Renal cortical epithelial cell (primary cell): Measurements from ENCODE around the gene ABHD11. TPM values are rescaled to one million over a fixed set of nuclear protein-coding genes. Genes with fewer than 3 reads are reported as not detected.
"Not testable (repeated sequence)": the region's sequence is repeated elsewhere in the genome, so short reads cannot be mapped to it uniquely, and the experiment has no call there.

Experiments
- DNase-seq: peaks from one replicate; pipeline ENCODE4 v3.0.0-alpha.2; 2011; ENCODE audit warnings: low read depth
- total RNA-seq: library from RNA; depleted of rRNA; stranded (reverse); fragments of >200 nt; gene quantifications from 2 replicates; pipeline ENCODE4 v1.2.3, GENCODE V29; 2014

The ABHD11 gene, protein sequence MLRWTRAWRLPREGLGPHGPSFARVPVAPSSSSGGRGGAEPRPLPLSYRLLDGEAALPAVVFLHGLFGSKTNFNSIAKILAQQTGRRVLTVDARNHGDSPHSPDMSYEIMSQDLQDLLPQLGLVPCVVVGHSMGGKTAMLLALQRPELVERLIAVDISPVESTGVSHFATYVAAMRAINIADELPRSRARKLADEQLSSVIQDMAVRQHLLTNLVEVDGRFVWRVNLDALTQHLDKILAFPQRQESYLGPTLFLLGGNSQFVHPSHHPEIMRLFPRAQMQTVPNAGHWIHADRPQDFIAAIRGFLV
- total RNA-seq = 20.4 and 67.2 TPM in 2 replicates

GRCh38 chr7:73738612-73739386 lies at the start of gene ABHD11:
Gene ABHD11 (minus strand): TSS chr7:73738802. CDS start chr7:73738770, 32 bp downstream.
- peak; percentile 87 for DNase-seq

- DNase-seq = not testable (repeated sequence)
Observed at GRCh38 chr7:73787786-73788048, 49.1 kb upstream of the ABHD11 start.

GRCh38 chr7:73786588-73786987 lies 48.0 kb upstream of the ABHD11 start:
- DNase-seq = no peak

DNA sequence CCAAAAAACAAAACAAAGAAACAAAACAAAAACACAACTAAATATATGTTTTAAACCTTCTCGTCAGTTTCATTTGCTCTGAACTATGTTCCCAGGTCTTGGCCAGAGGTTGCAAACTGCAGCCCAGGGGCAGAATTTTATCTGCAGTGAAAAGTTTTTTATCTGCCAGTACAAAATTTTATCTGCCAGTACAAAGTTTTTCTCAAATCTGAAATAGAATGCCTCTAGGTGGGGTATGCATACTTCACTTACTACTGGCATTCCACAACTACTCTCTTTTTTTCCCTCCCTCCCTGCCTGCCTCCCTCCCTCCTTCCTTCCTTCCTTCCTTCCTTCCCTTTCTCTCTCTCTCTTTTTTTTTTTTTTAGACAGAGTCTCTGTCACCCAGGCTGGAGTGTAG lies 40.9 kb upstream of the ABHD11 start:
- no peak for DNase-seq

- DNase-seq = no peak
Observed at GRCh38 chr7:73778801-73779389, 40.3 kb upstream of the ABHD11 start.

- DNase-seq = peak; percentile 31
Observed at GRCh38 chr7:73774923-73775322, 36.3 kb upstream of the ABHD11 start.

GRCh38 chr7:73773700-73774517 lies 35.3 kb upstream of the ABHD11 start:
- no peak for DNase-seq

GRCh38 chr7:73770860-73771670 lies 32.5 kb upstream of the ABHD11 start:
- no peak for DNase-seq

DNA sequence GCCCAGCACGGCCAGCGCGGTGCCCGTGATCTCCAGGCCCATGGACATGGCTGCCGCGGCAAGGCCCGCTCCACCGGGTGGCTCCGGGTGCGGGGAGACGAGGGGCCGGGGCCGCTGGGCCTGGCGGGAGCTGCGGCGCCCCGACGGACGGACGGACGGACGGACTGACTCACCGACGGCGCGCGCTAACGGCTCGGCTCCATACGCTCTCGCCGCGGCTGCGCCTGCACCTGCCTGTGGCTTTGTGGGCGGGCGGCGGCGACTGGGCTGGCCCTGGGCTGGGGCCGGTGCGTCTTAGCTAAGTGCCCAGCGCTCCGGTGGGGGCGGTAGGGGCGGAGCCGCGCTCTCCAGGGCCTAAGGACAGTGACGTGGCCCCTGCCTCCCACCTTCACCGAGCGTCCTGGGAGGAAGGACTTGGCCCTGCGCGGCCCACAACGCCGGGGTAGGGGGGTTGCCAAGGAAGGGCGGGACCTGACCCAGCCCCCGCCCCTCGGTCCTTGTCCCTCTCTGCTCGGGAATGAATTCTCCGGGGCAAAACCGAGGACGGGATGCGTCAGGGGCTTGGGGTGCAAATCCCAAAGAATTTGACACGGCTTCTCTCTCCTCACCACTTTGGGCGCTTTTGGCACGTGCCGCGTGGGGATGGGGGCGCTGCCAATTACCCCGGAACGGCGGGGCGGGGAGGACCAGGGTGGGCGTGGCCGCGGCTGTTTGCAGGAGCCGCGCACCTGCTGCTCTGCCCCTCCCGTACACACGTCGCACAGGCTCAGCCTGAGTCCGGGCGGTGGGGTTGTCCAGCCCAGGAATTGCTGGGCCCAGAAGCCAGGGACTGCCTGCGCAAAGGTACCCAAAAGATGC lies 31.6 kb upstream of the ABHD11 start, which contains the start of gene CLDN3:
Gene CLDN3, minus strand, starts transcription at position 269 of the 858 bp plus-strand sequence. Its CDS starts 221 bp downstream, at position 48.
- peak; percentile 29 for DNase-seq

DNA sequence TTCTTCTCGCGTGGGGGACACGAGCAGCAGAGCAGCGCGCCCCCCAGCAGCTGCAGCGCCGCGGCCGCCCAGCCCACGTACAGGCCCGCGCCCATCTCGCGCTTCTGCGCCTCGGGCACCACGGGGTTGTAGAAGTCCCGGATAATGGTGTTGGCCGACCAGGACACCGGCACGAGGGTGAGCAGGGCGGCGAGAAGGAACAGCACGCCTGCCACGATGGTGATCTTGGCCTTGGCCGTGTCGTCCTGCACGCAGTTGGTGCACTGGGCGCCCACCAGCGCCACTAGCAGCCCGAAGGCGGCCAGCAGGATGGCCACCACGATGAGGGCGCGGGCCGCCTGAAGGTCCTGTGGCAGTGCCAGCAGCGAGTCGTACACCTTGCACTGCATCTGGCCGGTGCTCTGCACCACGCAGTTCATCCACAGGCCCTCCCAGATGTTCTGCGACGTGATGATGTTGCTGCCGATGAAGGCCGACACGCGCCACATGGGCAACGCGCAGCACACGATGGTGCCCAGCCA lies 30.9 kb upstream of the ABHD11 start:
- no peak for DNase-seq

DNA sequence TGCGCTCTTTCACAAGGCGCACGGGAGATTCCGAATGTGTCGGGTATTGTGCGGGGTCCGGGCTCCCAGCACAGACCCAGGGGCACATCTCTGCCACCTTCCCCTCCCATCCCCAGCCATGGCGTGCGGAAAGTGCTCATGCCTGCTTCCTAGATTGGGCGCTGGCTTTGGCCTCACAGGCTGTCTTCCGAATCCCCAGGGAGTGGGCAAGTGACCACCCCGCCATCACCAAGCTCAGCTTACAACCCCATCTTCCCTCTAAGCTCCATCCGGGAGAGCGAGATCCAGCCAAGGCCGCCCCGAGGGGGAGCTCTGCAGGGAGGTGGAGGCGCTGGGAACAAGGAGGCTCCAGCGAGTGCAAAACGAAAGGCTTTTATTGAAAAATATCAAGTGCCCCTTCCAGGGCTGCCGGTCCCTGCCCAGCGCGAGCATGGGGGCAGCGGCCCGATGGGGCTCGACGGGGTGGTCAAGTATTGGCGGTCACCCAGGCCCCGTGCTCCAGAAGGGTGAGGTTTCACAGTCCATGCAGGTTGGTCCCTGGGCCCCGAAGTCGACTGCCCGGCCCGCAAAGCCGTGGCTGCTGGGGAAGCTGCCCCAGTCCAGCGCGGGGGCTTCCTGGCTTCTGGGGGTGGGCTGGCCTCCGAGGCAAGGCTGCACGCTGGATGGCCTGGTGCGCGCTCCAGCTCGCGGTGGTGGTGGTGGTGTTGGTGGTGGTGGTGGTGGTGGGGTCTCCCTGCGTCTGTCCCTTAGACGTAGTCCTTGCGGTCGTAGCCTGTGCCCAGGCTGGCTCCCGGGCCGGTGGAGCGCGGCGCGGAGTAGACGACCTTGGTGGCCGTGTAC lies 30.3 kb upstream of the ABHD11 start:
- no peak for DNase-seq

DNA sequence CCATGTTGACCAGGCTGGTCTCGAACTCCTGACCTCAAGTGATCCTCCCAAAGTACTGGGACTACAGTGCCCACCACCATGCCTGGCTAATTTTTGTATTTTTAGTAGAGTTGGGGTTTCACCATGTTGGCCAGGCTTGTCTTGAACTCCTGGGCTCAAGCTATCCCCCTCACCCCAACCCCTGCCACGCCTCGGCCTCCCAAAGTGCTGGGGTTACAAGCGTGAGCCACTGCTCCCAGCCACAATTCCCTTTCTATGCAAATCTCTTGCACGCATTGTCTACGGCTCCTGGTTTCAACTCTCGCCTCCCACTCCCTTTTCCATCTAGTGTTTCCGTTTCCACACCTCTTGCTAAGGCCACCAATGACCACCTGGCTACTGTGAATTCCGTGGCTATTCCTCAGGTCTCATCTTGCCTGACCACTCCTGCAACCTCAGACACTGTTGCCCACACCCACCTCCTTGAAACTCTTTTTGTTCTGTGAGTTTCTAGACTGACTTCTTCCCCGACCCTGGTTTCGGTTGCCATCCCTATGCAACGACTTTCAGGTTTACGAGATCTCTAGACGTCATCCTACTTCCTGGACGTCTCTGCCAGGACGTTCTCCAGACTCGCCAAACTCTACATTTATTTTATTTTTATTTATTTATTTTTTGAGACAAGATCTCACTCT lies 28.1 kb upstream of the ABHD11 start:
- no peak for DNase-seq

- no peak for DNase-seq
Observed at GRCh38 chr7:73762659-73762999, 24.0 kb upstream of the ABHD11 start.

DNA sequence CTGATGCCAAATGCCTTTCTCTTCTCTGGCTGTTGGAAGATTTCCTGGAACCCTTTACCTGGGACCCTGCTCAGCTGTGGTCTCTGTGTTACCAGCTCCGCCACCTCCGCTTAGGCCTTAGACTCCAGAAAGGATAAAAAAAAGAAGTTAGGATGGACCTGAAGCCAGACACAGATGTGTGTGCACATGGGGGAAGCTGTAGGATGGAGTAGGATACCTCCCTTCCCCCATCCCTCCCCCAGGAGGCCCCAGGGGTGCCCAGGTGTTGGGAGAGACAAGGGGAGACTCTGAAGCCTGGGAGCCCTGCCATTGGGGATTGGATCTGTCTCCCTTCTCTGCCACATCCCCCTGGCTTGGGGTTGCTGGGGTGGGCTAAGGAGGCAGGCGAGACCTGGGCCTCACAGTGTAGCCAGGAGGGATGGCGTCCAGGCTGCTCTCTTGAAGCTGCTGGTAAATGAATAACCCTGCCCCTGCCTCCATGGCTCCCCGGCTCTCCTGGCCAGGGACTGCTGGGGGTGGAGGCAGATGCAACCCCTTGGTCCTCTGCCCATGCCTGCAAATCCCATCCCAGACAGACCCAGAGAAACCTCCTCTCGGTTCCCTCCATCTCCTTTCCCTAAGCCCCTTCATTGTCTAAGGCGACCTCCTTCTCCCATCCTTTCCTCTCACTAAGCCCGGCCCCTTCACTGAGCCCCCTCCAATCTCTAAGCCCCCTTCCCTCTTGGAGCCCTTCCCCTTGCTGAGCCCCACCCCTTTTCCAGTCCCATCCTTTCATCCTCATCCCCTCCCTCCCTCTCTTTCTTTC lies 23.5 kb upstream of the ABHD11 start:
- no peak for DNase-seq

- DNase-seq = no peak
Observed at GRCh38 chr7:73758581-73759138, 20.1 kb upstream of the ABHD11 start.

DNA sequence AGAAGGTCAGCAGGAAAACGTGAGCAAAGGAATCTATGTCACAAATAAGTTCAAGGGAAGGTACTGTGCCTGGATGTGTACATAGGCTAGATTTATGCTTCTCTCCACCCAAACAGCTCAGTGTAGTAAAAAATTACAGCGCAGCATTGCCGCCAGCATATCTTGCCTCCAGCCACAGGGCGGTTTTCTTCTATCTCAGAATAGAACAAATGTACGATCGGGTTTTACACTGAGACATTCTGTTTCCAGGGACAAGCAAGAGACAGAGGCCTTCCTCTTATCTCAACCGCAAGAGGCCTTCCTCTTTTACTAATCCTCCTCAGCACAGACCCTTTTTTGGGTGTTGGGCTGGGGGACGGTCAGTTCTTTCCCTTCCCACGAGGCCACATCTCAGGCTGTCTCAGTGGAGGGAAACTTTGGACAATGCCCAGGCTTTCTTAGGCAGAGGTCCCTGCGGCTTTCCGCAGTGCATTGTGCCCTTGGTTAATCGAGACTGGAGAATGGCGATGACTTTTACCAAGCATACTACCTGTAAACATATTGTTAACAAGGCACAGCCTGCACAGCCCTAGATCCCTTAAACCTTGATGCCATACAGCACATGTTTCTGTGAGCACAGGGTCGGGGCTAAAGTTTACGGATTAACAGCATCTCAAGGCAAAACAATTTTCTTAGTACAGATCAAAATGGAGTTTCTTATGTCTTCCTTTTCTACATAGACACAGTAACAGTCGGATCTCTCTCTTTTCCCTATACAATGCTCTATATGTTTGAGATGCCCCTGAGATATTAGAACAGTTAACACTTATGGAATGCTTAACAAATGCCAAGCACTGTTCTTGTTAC lies 11.6 kb upstream of the ABHD11 start:
- no peak for DNase-seq

DNA sequence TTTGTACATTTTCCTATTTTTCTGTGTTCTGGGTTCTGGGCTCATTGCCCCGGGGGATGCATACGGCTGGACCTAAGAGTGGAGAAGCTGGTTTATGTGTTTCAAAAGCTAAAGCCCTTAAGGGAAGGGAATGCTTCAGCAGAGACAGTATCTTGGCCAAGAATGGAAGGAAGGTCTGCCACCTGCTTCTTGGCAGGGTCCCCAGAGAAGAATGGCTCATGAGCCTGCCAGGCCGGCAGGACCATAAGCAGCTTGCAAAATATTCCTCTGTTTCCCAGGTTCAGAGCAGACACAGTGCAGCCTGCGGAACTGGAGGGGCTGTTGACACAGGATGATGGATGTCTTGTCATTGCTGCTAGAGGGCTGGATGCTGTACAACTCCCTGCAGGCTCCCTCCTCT lies 7.8 kb upstream of the ABHD11 start:
- DNase-seq = no peak
